Liver (tissue), 9 donors: ENCODE results near the gene GCNT3. TPM values are rescaled to one million over a fixed set of nuclear protein-coding genes. Genes with fewer than 3 reads are reported as not detected.

ENCODE experiments used
- DNase-seq: peaks from one replicate; pipeline ENCODE4 v3.0.0-alpha.2; 2017; ENCODE audit warnings: low spot score
- H3K27ac ChIP-seq, 2 donors: one replicate each; pipeline ENCODE4 v1.7.0; 2013; ENCODE audit warnings: inconsistent platforms in 2 of 2, low read length in 2 of 2, control low read depth in 1 of 2, low read depth in 1 of 2, mild to moderate bottlenecking in 1 of 2
- H3K27me3 ChIP-seq, 4 donors: one replicate each; pipeline versions ENCODE4 v1.6.1 to v1.7.0; 2013; ENCODE audit warnings: low read length in 3 of 4, inconsistent platforms in 1 of 4, mild to moderate bottlenecking in 1 of 4, moderate library complexity in 1 of 4; ENCODE audit not compliant: control insufficient read depth in 4 of 4, insufficient read depth in 4 of 4
- H3K36me3 ChIP-seq, 4 donors: one replicate each; pipeline versions ENCODE4 v1.6.1 to v1.7.0; 2013; ENCODE audit warnings: low read length in 3 of 4, mild to moderate bottlenecking in 3 of 4, low read depth in 1 of 4, moderate library complexity in 1 of 4; ENCODE audit not compliant: control insufficient read depth in 4 of 4, insufficient read depth in 3 of 4
- H3K4me1 ChIP-seq, 4 donors: one replicate each; pipeline versions ENCODE4 v1.6.1 to v1.7.0; 2013; ENCODE audit warnings: low read length in 3 of 4, mild to moderate bottlenecking in 3 of 4, moderate library complexity in 1 of 4; ENCODE audit not compliant: control insufficient read depth in 4 of 4, insufficient read depth in 4 of 4
- H3K4me3 ChIP-seq, 3 donors: one replicate each; pipeline versions ENCODE4 v1.6.1 to v1.7.0; 2013; ENCODE audit warnings: low read length in 3 of 3, control low read depth in 1 of 3, low read depth in 1 of 3, mild to moderate bottlenecking in 1 of 3
- H3K9ac ChIP-seq, 2 donors: one replicate each; pipeline ENCODE4 v1.7.0; 2013; ENCODE audit warnings: low read length in 2 of 2, mild to moderate bottlenecking in 2 of 2, moderate library complexity in 2 of 2, control low read depth in 1 of 2, low read depth in 1 of 2
- H3K9me3 ChIP-seq, 4 donors: one replicate each; pipeline versions ENCODE4 v1.6.1 to v1.7.0; 2013; ENCODE audit warnings: low read length in 3 of 4; ENCODE audit not compliant: control insufficient read depth in 4 of 4
- ATF3 ChIP-seq: IDR thresholded peaks from 2 replicates; pipeline ENCODE4 v1.6.1; 2016; ENCODE audit warnings: antibody characterized with exemption
- CTCF ChIP-seq: fragments of 150-350 bp; IDR thresholded peaks from 2 replicates; pipeline ENCODE4 v1.5.1; 2017; ENCODE audit warnings: improper control_type of control experiment, low read depth, low read length; ENCODE audit not compliant: missing input control
- EGR1 ChIP-seq, 2 donors: IDR thresholded peaks; 2 replicates each; pipeline ENCODE4 v1.6.1; 2016 to 2018; ENCODE audit warnings: antibody characterized with exemption in 2 of 2, low read depth in 2 of 2
- FOXA1 ChIP-seq: IDR thresholded peaks from 2 replicates; pipeline ENCODE4 v1.6.1; 2016; ENCODE audit warnings: antibody characterized with exemption
- FOXA2 ChIP-seq: IDR thresholded peaks from 2 replicates; pipeline ENCODE4 v1.6.1; 2016; ENCODE audit warnings: antibody characterized with exemption
- GABPA ChIP-seq, 2 donors: IDR thresholded peaks in 1 of 2; conservative IDR thresholded peaks in 1 of 2; 2 replicates each; pipeline ENCODE4 v1.6.1; 2016; ENCODE audit warnings: antibody characterized with exemption in 2 of 2, mild to moderate bottlenecking in 1 of 2, moderate library complexity in 1 of 2
- HNF4A ChIP-seq, 2 donors: conservative IDR thresholded peaks; 2 replicates each; pipeline ENCODE4 v1.6.1; 2016; ENCODE audit warnings: antibody characterized with exemption in 2 of 2, mild to moderate bottlenecking in 2 of 2
- HNF4G ChIP-seq: IDR thresholded peaks from 2 replicates; pipeline ENCODE4 v1.6.1; 2016; ENCODE audit warnings: antibody characterized with exemption
- JUND ChIP-seq, 2 donors: IDR thresholded peaks; 2 replicates each; pipeline ENCODE4 v1.6.1; 2016; ENCODE audit warnings: antibody characterized with exemption in 2 of 2
- MAX ChIP-seq: IDR thresholded peaks from 2 replicates; pipeline ENCODE4 v1.6.1; 2016; ENCODE audit warnings: antibody characterized with exemption
- NR2F2 ChIP-seq: IDR thresholded peaks from 2 replicates; pipeline ENCODE4 v1.6.1; 2016; ENCODE audit warnings: antibody characterized with exemption
- RAD21 ChIP-seq, 2 donors: IDR thresholded peaks; 2 replicates each; pipeline ENCODE4 v1.6.1; 2016; ENCODE audit warnings: antibody characterized with exemption in 2 of 2, mild to moderate bottlenecking in 2 of 2
- REST ChIP-seq: IDR thresholded peaks from 2 replicates; pipeline ENCODE4 v1.6.1; 2016; ENCODE audit warnings: antibody characterized with exemption, mild to moderate bottlenecking
- RXRA ChIP-seq, 2 donors: IDR thresholded peaks; 2 replicates each; pipeline ENCODE4 v1.6.1; 2017 to 2018; ENCODE audit warnings: antibody characterized with exemption in 2 of 2, mild to moderate bottlenecking in 1 of 2
- SP1 ChIP-seq: IDR thresholded peaks from 2 replicates; pipeline ENCODE4 v1.6.1; 2018; ENCODE audit warnings: antibody characterized with exemption, mild to moderate bottlenecking
- TAF1 ChIP-seq: conservative IDR thresholded peaks from 2 replicates; pipeline ENCODE4 v1.6.1; 2016; ENCODE audit warnings: antibody characterized with exemption, mild to moderate bottlenecking
- YY1 ChIP-seq: IDR thresholded peaks from 2 replicates; pipeline ENCODE4 v1.6.1; 2016; ENCODE audit warnings: antibody characterized with exemption, mild to moderate bottlenecking
- WGBS: extraction: QIAGEN DNeasy Blood & Tissue Kit; methylation state at CpG from one replicate; pipeline ENCODE4 v1.1.7; 2013; 5-methylcytosine and 5-hydroxymethylcytosine counted together
- polyA plus RNA-seq, 2 donors: library from polyadenylated mRNA; stranded (reverse) in 1 of 2; unstranded in 1 of 2; fragments of 200-250 nt in 1 of 2; fragments of >200 nt in 1 of 2; fragmentation: Nextera tagmentation in 1 of 2; extraction: Ambion mirVana in 1 of 2; gene quantifications; one replicate each; pipeline versions ENCODE4 v1.2.1 to v1.2.3, GENCODE V29; 2013 to 2015
- total RNA-seq, 2 donors: library from RNA; depleted of rRNA; stranded (reverse); fragments of >200 nt; gene quantifications; one replicate each; pipeline ENCODE4 v1.2.3, GENCODE V29; 2014
- TF ChIP-seq, protein P1 (sequence below): IDR thresholded peaks from 2 replicates; pipeline ENCODE4 v1.6.1; 2016; ENCODE audit warnings: antibody characterized with exemption
- donor health status: healthy.
- donor health status: healthy.
- donor health status: healthy.
- donor health status: healthy.
- donor health status: healthy.

The GCNT3 gene
- total and polyA plus RNA-seq, 4 donors, result 0.14 to 0.37 TPM; not detected in 2

- TF ChIP-seq REST (no peak), TAF1 (no peak), HNF4A (conservative IDR thresholded peaks at IDR 0.05) (no peak)
Observed at GRCh38 chr15:59569477-59569876, 42.1 kb upstream of the GCNT3 start (continued).

GRCh38 chr15:59570315-59570714 lies 41.3 kb upstream of the GCNT3 start:
- no peaks in the 10 kb centered on the region for H3K4me1 ChIP-seq
- 67% methylated on average over 3 of the region's 3 CpGs for WGBS
- H3K27me3 ChIP-seq, result no peaks in the 10 kb centered on the region
- no peak overlapping the region for H3K4me3 ChIP-seq
- H3K27ac ChIP-seq, result no peak overlapping the region
- no peak for TF ChIP-seq NR2F2
- no peak overlapping the region for H3K9ac ChIP-seq
- H3K36me3 ChIP-seq, result no peaks in the 10 kb centered on the region
- peaks cover 0 to 1% (median 0%) of the 10 kb centered on the region in 4 donors for H3K9me3 ChIP-seq
- no peak for DNase-seq

- Histone ChIP-seq H3K4me1 (no peaks in the 10 kb centered on the region), H3K4me3 (no peak overlapping the region), H3K9me3 (no peaks in the 10 kb centered on the region), H3K9ac (no peak overlapping the region), H3K36me3 (no peaks in the 10 kb centered on the region), H3K27ac (no peak overlapping the region), H3K27me3 (no peaks in the 10 kb centered on the region)
- TF ChIP-seq MAX, result no peak
- no peak for TF ChIP-seq HNF4G
- no peak for TF ChIP-seq EGR1 (IDR thresholded peaks at IDR 0.05; ENCODE audit: low read depth in 2 of 2)
- no peak for TF ChIP-seq SP1
- no peak for TF ChIP-seq YY1
- TF ChIP-seq FOXA2, result no peak
- TF ChIP-seq RAD21 (IDR thresholded peaks at IDR 0.05), result no peak
- no peak for TF ChIP-seq GABPA (IDR thresholded peaks at IDR 0.05 in 1 of 2, conservative IDR thresholded peaks at IDR 0.05 in 1 of 2)
- TF ChIP-seq CTCF, result no peak
- TF ChIP-seq FOXA1, result no peak
- no peak for TF ChIP-seq JUND (IDR thresholded peaks at IDR 0.05)
- TF ChIP-seq, protein P1, sequence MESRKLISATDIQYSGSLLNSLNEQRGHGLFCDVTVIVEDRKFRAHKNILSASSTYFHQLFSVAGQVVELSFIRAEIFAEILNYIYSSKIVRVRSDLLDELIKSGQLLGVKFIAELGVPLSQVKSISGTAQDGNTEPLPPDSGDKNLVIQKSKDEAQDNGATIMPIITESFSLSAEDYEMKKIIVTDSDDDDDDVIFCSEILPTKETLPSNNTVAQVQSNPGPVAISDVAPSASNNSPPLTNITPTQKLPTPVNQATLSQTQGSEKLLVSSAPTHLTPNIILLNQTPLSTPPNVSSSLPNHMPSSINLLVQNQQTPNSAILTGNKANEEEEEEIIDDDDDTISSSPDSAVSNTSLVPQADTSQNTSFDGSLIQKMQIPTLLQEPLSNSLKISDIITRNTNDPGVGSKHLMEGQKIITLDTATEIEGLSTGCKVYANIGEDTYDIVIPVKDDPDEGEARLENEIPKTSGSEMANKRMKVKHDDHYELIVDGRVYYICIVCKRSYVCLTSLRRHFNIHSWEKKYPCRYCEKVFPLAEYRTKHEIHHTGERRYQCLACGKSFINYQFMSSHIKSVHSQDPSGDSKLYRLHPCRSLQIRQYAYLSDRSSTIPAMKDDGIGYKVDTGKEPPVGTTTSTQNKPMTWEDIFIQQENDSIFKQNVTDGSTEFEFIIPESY, result no peak
- TF ChIP-seq TAF1, result no peak
- no peak for TF ChIP-seq ATF3
- TF ChIP-seq HNF4A (conservative IDR thresholded peaks at IDR 0.05), result no peak
- no peak for TF ChIP-seq RXRA (IDR thresholded peaks at IDR 0.05)
- no peak for TF ChIP-seq NR2F2
- no peak for TF ChIP-seq REST
- no peak for DNase-seq
- 97% methylated on average over 6 of the region's 6 CpGs for WGBS
Observed at GRCh38 chr15:59571606-59572005, 40.0 kb upstream of the GCNT3 start.
